Gastrocnemius medialis (tissue), 4 donors: ENCODE results near the gene AFAP1.

Source experiments
- POLR2A ChIP-seq, 2 donors: fragments of 450-650 bp; IDR thresholded peaks; one replicate each; pipeline ENCODE4 v1.6.1; 2017; ENCODE audit warnings: antibody characterized with exemption in 2 of 2, mild to moderate bottlenecking in 2 of 2, moderate library complexity in 2 of 2
- TF ChIP-seq, protein P1 (sequence below), 5 experiments: fragments of 450-650 bp in 3 of 5; fragments of 200-600 bp in 2 of 5; sonication (generic) in 2 of 5; IDR thresholded peaks in 4 of 5; conservative IDR thresholded peaks in 1 of 5; 1 replicate in 4 of 5; 2 replicates in 1 of 5; pipeline ENCODE4 v1.5.1; 2016 to 2019; ENCODE audit warnings: antibody characterized with exemption in 5 of 5, mild to moderate bottlenecking in 3 of 5, moderate library complexity in 3 of 5

DNA sequence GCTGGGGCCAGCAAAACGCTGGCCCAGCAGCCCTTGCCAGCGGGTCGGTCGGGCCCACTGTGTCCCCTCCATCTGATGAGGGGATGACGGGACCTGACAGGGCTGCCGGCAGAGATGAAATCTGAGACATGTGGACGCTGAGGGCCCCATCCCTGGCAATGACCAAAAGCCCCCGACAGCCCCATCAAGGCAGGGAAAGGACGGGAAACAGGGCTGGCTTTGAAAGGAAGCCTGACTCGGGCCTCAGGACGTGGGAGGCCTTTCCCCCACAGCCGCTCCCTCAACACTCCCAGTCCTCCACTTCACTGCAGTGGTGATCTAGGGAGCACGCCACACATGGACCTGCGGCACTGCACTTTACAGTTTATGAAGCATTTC lies 202.4 kb downstream of the AFAP1 start:
- TF ChIP-seq POLR2A (IDR thresholded peaks at IDR 0.05): no peak
- TF ChIP-seq, protein P1, sequence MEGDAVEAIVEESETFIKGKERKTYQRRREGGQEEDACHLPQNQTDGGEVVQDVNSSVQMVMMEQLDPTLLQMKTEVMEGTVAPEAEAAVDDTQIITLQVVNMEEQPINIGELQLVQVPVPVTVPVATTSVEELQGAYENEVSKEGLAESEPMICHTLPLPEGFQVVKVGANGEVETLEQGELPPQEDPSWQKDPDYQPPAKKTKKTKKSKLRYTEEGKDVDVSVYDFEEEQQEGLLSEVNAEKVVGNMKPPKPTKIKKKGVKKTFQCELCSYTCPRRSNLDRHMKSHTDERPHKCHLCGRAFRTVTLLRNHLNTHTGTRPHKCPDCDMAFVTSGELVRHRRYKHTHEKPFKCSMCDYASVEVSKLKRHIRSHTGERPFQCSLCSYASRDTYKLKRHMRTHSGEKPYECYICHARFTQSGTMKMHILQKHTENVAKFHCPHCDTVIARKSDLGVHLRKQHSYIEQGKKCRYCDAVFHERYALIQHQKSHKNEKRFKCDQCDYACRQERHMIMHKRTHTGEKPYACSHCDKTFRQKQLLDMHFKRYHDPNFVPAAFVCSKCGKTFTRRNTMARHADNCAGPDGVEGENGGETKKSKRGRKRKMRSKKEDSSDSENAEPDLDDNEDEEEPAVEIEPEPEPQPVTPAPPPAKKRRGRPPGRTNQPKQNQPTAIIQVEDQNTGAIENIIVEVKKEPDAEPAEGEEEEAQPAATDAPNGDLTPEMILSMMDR (IDR thresholded peaks at IDR 0.05 in 4 of 5, conservative IDR thresholded peaks at IDR 0.05 in 1 of 5): no peak
